ENCODE data around the gene BCL11A. TPM values are rescaled to one million over a fixed set of nuclear protein-coding genes. Genes with fewer than 3 reads are reported as not detected.

The BCL11A gene
- total and polyA plus RNA-seq, 2 experiments from 2014 or later = 57.5 to 77.6 TPM

DNA sequence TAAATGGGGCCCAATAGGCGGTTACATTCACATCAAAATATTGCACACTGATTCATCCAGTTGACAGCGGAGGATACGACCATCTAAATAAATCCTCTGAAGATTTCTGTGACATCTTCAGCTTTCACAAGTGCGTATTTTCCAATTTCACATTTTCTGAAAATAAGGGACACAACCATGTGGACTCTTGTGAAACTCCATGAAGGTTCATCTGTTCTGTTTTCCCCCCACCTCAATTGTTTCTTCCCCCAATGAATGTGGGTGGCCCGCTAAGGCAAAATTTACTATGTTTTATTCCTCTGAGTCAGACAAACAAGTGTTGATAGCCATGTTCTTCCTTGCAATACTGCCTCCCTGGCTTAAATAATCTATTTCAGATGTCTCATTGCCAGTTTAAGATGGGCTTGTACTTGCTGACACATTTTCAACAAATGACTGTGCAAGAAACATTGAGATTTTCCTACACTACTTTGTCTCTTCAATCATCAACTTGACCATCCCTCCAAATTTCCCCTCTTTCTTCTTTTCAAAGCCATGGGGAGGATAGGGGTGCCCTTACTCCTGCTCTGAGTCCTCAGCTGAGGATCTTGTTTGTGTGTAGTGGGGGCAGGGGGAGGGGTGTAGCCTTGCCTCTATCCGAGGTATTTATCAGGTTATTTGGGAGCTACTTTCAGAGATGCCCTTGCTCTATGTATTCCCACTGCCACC lies 78.2 kb downstream of the BCL11A start:
- peaks cover 28% of the 10 kb centered on the region for H3K27me3 Mint-ChIP-seq (ENCODE audit: insufficient read depth, low read depth, poor library complexity)
- Histone ChIP-seq H3K27me3 (ENCODE audit: insufficient read depth) (peaks cover 34% of the 10 kb centered on the region), H3K4me1 (ENCODE audit: insufficient read depth) (peaks cover 89% of the 10 kb centered on the region), H3K79me2 (replicated peaks; ENCODE audit: insufficient read depth) (peaks cover 90% of the 10 kb centered on the region), H3K4me2 (peak overlapping the region; percentile 72), H2AFZ (no peak overlapping the region), H3K4me3 (peak overlapping the region; percentile 36), H3K36me3 (ENCODE audit: insufficient read depth) (no peaks in the 10 kb centered on the region), H3F3A (replicated peaks; ENCODE audit: low read depth) (no peaks in the 10 kb centered on the region), H4K20me1 (replicated peaks; ENCODE audit: insufficient read depth) (peaks cover 53% of the 10 kb centered on the region), H3K27ac (ENCODE audit: low read depth) (peak overlapping the region; percentile 34; the same call in 1 of the 2 replicates), H3K9me2 (ENCODE audit: insufficient read depth) (no peaks in the 10 kb centered on the region)
- DNase-seq (ENCODE audit: low spot score) (no peak), ATAC-seq (peak; percentile 14)
- H3K4me3 Mint-ChIP-seq = peak overlapping the region; percentile 40; the same call in 2 of the 3 replicates
- H3K9me3 Mint-ChIP-seq = no peaks in the 10 kb centered on the region; the same call in 2 of the 3 replicates
- no peak for TF ChIP-seq POLR2AphosphoS5 (IDR thresholded peaks at IDR 0.05; ENCODE audit: low read depth)
- TF ChIP-seq NANOG (IDR thresholded peaks at IDR 0.05; ENCODE audit: borderline replicate concordance) = no peak
- TF ChIP-seq ZNF331 (CRISPR knock-in tag; IDR thresholded peaks at IDR 0.05; ENCODE audit: low read depth) = no peak
- TF ChIP-seq, protein P1, sequence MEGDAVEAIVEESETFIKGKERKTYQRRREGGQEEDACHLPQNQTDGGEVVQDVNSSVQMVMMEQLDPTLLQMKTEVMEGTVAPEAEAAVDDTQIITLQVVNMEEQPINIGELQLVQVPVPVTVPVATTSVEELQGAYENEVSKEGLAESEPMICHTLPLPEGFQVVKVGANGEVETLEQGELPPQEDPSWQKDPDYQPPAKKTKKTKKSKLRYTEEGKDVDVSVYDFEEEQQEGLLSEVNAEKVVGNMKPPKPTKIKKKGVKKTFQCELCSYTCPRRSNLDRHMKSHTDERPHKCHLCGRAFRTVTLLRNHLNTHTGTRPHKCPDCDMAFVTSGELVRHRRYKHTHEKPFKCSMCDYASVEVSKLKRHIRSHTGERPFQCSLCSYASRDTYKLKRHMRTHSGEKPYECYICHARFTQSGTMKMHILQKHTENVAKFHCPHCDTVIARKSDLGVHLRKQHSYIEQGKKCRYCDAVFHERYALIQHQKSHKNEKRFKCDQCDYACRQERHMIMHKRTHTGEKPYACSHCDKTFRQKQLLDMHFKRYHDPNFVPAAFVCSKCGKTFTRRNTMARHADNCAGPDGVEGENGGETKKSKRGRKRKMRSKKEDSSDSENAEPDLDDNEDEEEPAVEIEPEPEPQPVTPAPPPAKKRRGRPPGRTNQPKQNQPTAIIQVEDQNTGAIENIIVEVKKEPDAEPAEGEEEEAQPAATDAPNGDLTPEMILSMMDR (conservative IDR thresholded peaks at IDR 0.05; ENCODE audit: low read depth in 2 of 2) = no peak
- TF ChIP-seq EZH2phosphoT487 (IDR thresholded peaks at IDR 0.05; ENCODE audit: unreplicated experiment) = no peak
- TF ChIP-seq CREB1 (CRISPR knock-in tag; IDR thresholded peaks at IDR 0.05; ENCODE audit: low read depth) = no peak
- no peak for TF ChIP-seq STAT1 (IDR thresholded peaks at IDR 0.05; ENCODE audit: unreplicated experiment)
- TF ChIP-seq, protein P2, sequence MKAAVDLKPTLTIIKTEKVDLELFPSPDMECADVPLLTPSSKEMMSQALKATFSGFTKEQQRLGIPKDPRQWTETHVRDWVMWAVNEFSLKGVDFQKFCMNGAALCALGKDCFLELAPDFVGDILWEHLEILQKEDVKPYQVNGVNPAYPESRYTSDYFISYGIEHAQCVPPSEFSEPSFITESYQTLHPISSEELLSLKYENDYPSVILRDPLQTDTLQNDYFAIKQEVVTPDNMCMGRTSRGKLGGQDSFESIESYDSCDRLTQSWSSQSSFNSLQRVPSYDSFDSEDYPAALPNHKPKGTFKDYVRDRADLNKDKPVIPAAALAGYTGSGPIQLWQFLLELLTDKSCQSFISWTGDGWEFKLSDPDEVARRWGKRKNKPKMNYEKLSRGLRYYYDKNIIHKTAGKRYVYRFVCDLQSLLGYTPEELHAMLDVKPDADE (IDR thresholded peaks at IDR 0.05) = no peak
- TF ChIP-seq, protein P3, sequence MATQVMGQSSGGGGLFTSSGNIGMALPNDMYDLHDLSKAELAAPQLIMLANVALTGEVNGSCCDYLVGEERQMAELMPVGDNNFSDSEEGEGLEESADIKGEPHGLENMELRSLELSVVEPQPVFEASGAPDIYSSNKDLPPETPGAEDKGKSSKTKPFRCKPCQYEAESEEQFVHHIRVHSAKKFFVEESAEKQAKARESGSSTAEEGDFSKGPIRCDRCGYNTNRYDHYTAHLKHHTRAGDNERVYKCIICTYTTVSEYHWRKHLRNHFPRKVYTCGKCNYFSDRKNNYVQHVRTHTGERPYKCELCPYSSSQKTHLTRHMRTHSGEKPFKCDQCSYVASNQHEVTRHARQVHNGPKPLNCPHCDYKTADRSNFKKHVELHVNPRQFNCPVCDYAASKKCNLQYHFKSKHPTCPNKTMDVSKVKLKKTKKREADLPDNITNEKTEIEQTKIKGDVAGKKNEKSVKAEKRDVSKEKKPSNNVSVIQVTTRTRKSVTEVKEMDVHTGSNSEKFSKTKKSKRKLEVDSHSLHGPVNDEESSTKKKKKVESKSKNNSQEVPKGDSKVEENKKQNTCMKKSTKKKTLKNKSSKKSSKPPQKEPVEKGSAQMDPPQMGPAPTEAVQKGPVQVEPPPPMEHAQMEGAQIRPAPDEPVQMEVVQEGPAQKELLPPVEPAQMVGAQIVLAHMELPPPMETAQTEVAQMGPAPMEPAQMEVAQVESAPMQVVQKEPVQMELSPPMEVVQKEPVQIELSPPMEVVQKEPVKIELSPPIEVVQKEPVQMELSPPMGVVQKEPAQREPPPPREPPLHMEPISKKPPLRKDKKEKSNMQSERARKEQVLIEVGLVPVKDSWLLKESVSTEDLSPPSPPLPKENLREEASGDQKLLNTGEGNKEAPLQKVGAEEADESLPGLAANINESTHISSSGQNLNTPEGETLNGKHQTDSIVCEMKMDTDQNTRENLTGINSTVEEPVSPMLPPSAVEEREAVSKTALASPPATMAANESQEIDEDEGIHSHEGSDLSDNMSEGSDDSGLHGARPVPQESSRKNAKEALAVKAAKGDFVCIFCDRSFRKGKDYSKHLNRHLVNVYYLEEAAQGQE (IDR thresholded peaks at IDR 0.05; ENCODE audit: unreplicated experiment) = no peak
- TF ChIP-seq ZNF114 (CRISPR knock-in tag; IDR thresholded peaks at IDR 0.05) = no peak
- no peak for TF ChIP-seq EZH2 (IDR thresholded peaks at IDR 0.05; ENCODE audit: low read depth, unreplicated experiment)
- no peak for TF ChIP-seq JUNB (IDR thresholded peaks at IDR 0.05; ENCODE audit: unreplicated experiment)
- TF ChIP-seq, protein P4, sequence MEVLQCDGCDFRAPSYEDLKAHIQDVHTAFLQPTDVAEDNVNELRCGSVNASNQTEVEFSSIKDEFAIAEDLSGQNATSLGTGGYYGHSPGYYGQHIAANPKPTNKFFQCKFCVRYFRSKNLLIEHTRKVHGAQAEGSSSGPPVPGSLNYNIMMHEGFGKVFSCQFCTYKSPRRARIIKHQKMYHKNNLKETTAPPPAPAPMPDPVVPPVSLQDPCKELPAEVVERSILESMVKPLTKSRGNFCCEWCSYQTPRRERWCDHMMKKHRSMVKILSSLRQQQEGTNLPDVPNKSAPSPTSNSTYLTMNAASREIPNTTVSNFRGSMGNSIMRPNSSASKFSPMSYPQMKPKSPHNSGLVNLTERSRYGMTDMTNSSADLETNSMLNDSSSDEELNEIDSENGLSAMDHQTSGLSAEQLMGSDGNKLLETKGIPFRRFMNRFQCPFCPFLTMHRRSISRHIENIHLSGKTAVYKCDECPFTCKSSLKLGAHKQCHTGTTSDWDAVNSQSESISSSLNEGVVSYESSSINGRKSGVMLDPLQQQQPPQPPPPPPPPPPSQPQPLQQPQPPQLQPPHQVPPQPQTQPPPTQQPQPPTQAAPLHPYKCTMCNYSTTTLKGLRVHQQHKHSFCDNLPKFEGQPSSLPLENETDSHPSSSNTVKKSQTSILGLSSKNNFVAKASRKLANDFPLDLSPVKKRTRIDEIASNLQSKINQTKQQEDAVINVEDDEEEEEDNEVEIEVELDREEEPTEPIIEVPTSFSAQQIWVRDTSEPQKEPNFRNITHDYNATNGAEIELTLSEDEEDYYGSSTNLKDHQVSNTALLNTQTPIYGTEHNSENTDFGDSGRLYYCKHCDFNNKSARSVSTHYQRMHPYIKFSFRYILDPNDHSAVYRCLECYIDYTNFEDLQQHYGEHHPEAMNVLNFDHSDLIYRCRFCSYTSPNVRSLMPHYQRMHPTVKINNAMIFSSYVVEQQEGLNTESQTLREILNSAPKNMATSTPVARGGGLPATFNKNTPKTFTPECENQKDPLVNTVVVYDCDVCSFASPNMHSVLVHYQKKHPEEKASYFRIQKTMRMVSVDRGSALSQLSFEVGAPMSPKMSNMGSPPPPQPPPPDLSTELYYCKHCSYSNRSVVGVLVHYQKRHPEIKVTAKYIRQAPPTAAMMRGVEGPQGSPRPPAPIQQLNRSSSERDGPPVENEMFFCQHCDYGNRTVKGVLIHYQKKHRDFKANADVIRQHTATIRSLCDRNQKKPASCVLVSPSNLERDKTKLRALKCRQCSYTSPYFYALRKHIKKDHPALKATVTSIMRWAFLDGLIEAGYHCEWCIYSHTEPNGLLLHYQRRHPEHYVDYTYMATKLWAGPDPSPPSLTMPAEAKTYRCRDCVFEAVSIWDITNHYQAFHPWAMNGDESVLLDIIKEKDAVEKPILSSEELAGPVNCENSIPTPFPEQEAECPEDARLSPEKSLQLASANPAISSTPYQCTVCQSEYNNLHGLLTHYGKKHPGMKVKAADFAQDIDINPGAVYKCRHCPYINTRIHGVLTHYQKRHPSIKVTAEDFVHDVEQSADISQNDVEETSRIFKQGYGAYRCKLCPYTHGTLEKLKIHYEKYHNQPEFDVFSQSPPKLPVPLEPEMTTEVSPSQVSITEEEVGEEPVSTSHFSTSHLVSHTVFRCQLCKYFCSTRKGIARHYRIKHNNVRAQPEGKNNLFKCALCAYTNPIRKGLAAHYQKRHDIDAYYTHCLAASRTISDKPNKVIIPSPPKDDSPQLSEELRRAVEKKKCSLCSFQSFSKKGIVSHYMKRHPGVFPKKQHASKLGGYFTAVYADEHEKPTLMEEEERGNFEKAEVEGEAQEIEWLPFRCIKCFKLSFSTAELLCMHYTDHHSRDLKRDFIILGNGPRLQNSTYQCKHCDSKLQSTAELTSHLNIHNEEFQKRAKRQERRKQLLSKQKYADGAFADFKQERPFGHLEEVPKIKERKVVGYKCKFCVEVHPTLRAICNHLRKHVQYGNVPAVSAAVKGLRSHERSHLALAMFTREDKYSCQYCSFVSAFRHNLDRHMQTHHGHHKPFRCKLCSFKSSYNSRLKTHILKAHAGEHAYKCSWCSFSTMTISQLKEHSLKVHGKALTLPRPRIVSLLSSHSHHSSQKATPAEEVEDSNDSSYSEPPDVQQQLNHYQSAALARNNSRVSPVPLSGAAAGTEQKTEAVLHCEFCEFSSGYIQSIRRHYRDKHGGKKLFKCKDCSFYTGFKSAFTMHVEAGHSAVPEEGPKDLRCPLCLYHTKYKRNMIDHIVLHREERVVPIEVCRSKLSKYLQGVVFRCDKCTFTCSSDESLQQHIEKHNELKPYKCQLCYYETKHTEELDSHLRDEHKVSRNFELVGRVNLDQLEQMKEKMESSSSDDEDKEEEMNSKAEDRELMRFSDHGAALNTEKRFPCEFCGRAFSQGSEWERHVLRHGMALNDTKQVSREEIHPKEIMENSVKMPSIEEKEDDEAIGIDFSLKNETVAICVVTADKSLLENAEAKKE (CRISPR knock-in tag; IDR thresholded peaks at IDR 0.05) = no peak
- peaks cover 78% of the 10 kb centered on the region for H3K4me1 Mint-ChIP-seq
- H3K36me3 Mint-ChIP-seq (ENCODE audit: low read depth) = peaks cover 12% of the 10 kb centered on the region
- H3K27ac Mint-ChIP-seq = no peak overlapping the region

Measured in GM23338 (cell line).